Fibroblast of skin of right quadriceps (primary cell): ENCODE measurements around the gene CIC.

ENCODE experiments used
- DNase-seq: peaks from one replicate; pipeline ENCODE4 v3.0.0-alpha.2; 2013

The CIC gene

GRCh38 chr19:42268704-42269477 is at the start of gene CIC:
Gene CIC (plus strand): TSS chr19:42269252. CDS start chr19:42271784, 2,532 bp downstream.
- DNase-seq = peak; percentile 100

- peak; percentile 97 for DNase-seq
Observed at GRCh38 chr19:42219812-42220750, 49.0 kb upstream of the CIC start, which contains the start of gene ZNF526. Gene ZNF526 (plus strand): TSS chr19:42220312. CDS start chr19:42224404, 4,092 bp downstream.

DNA sequence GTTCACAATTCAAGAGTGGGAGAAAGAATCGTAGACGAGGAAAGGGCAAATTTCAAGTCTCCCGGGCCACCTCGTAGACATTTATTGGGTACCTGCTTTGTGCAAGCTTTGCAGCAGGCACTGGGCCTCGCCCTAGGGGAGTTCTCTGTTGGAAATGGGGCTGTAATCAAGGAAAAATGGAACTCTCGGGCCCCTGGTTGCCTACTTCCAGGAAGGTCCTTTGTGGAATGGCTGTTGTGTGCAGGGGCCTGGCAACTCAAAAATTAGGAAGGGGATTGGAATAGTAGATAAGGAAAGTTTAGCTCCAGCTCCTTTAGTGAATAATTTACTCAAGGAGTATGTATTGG is 48.3 kb upstream of the CIC start:
- DNase-seq = no peak

- DNase-seq = no peak
Observed at GRCh38 chr19:42224940-42225717, 43.9 kb upstream of the CIC start.

- no peak for DNase-seq
Observed at GRCh38 chr19:42225718-42226292, 43.2 kb upstream of the CIC start.

DNA sequence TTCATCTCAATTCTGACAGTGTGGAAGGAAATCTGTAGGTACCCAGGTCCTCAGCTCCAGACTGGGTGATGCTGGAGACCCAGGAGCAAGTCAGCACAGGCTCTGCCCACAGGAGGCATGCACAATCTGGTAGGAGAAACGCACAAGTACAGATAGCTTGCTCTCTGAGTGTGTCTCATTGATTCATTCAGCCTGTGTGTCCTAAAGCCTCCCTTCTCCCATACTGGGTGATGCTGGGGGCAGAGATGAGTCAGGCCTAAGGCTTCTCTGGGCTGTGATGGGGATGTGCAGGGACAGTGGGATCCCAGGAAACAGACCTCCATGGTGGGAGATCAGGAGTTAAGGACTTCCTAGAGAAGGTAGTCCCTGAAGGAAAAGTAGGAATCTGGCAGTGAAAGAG is 42.2 kb upstream of the CIC start:
- peak; percentile 23 for DNase-seq

- no peak for DNase-seq
Observed at GRCh38 chr19:42228641-42229040, 40.4 kb upstream of the CIC start.

DNA sequence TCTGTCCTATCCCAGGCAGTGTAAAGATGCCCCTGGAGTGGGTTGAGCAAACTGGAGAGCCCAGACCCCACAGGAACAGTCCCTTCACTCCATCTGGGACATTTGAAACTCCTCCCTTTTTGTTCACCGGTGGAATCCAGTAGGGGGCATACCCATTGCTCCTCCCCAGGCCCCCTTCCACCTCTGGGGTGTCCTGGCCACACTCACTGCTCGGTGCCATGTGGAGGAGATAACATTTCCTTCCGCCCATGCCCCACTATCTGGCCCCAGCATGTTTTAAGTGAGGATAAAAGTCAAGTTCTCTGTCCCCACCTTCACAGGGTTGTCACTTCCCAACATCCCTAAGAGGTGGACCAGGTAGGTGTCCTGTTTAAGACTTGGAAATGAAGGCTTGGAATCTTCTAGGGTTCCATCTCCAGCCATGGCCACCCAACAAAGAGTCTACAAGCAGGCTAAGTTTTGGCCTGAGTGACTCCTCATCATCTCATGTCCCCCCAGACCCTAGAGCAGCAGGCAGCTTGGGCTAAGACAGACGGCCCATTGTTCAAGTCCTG is 39.7 kb upstream of the CIC start:
- no peak for DNase-seq

DNA sequence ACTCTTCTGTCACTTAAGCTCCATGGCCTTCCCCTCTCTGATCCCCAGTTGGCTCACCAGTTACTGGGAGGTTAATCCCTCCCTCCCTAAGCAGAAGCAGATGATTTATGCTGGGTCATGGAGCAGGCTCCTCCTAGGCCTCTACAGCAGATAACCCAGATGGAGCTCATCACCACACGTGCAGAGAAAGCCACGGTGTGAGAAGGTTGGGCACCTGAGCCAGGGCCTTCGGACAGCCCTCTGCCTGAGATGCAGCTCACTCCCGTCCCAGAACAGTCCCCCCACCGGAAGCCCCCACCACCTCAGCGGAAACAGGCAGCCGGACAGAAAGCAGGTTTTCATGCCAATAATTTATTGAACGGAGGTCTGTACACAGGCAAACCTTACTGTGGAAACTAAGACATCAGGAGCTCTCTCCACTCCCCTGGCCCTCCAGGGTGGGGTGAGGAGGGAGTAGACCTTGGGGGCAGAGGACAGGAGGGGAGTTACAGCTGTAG is 39.1 kb upstream of the CIC start:
- DNase-seq = peak; percentile 11

DNA sequence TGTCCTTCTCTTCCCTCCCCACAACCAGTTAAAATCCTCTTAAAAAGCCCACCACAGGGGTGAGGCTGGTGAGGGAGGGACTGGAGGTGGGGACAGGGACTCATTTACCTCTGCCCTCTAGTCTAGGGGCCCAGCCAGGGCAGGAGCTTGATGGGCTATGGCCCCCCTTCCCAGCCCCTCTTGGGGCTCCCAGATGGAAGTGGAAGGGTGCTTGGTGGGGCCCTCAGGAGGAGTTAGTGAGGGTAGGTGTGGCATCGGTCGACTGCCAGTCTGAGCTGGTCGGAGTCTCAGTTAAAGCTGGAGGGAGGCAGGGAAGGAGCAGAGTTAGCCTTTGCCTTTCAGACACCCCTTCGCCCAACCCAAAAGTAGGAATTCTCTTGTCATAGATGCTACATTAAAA is 38.5 kb upstream of the CIC start:
- no peak for DNase-seq

GRCh38 chr19:42232435-42232834 is 36.6 kb upstream of the CIC start:
- no peak for DNase-seq

DNA sequence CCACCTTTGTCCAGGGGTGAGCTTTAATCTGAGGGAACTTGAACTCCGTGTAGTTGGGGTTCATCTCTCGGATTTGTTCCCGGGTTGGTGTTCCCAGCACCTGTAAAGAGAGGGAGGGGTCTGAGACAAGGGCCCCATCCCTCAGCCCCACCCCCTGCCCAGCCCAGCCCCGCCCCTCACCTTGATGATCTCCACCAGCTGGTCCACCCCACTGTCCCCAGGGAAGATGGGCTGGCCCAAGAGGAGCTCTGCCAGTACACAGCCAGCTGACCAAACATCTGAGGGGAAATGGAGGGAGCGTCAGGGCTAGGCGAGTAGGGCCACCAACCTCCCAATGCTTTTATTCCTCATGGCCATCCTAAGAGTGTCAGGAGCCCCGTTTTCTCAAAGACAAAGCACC is 35.9 kb upstream of the CIC start:
- DNase-seq = no peak

- DNase-seq = no peak
Observed at GRCh38 chr19:42233678-42234292, 35.3 kb upstream of the CIC start.

- no peak for DNase-seq
Observed at GRCh38 chr19:42234364-42234763, 34.7 kb upstream of the CIC start.

- no peak for DNase-seq
Observed at GRCh38 chr19:42235181-42235580, 33.9 kb upstream of the CIC start.

DNA sequence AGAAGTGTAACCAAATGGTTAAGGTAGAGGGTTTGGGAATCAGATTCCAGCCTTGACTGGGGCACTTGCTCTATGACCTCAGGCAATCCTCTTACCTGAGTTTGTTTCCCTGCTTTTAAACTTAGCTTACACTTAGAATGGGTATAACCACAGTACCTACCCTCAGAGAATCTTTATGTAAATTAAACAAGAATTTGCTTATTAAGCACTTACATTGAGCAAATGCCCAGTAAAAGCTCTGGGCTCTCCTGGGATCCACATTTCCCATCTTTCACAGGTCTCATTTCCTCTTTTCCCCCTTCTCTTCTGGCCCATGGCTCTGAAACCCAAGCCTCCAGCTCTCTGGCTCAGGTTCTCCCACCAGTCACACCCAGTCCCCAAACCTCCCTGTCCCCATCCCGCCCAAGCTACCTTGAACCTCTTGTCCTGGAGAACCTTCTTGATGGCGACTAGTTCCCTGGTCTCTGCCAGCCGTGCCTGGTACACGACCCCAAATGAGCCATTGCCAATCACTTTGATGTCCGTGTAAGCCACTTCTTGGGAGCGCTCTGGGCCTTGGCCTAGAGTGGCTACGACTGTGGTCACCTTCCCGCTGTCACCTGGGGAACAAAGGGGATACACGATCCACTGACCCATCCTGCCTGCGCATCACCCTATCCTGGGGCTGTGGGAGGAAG is 29.4 kb upstream of the CIC start:
- no peak for DNase-seq

DNA sequence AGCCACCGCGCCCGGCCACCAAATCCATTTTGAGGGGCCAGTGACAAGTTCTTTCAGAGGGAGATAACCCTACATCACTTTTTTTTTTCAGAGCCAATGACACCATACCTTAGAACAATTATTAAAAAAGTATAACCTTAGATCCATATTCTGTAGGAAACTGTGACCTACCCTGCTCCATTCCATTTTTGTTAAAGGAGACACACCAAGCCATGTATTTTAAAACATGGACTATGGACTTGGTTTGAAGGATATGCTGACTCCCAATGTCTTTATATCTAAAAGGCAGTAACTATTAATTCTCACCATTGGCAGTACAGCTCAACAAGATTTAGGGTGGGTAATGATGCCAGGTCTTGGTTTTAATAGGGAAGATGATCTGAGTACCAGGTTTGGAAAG is 27.8 kb upstream of the CIC start:
- no peak for DNase-seq

DNA sequence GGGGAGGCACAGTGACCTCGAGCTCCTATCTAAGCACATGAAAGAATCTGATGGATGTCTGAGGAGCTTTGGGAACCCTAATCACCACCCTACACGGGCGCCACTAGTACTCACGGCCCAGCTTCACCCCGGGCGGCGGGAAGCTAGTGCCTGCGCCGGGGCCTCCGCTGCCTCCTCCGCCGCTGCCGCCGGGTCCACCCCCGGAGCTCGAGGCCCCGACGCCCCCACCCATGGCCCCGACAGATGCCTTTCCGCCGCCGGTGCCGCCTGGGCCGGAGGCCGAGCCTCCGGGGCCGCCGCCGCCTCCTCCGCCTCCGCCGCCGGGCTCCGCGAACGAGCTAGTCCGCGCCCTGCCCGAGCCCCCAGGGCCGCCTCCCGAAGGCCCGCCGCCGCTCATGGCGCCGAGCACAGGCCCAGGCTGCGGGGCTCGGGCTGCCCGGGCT is 27.0 kb upstream of the CIC start:
- no peak for DNase-seq

- peak; percentile 99 for DNase-seq
Observed at GRCh38 chr19:42242512-42243409, 26.3 kb upstream of the CIC start, which contains the start of gene GSK3A. Gene GSK3A (minus strand): TSS chr19:42242602. CDS start chr19:42242465, 137 bp downstream.
